Lower lobe of right lung (tissue), 2 donors: ENCODE data around the gene CCDC9. TPM values are rescaled to one million over a fixed set of nuclear protein-coding genes. Genes with fewer than 3 reads are reported as not detected.

ENCODE experiments used
- ATAC-seq, 2 donors: fragments of 200-7000 bp; cut with Tn5 transposase; one replicate each; pipeline ENCODE4 v1.9.1; 2020 to 2022; ENCODE audit warnings: mild to moderate bottlenecking in 2 of 2, moderate library complexity in 2 of 2
- DNase-seq: peaks from one replicate; pipeline ENCODE4 v3.0.0-alpha.2; 2020
- H3K27ac ChIP-seq: fragments of 200-600 bp; one replicate; pipeline ENCODE4 v1.8.0; 2022
- H3K27me3 ChIP-seq: fragments of 200-600 bp; one replicate; pipeline ENCODE4 v1.8.0; 2022; ENCODE audit warnings: low read depth
- H3K36me3 ChIP-seq: fragments of 200-600 bp; one replicate; pipeline ENCODE4 v1.8.0; 2022; ENCODE audit warnings: mild to moderate bottlenecking
- H3K4me1 ChIP-seq: fragments of 200-600 bp; one replicate; pipeline ENCODE4 v1.8.0; 2022
- H3K4me3 ChIP-seq: fragments of 200-600 bp; one replicate; pipeline ENCODE4 v1.8.0; 2022; ENCODE audit warnings: mild to moderate bottlenecking
- H3K9me3 ChIP-seq: fragments of 200-600 bp; one replicate; pipeline ENCODE4 v1.8.0; 2022
- intact Hi-C: fragments of 100-400 bp; cut with DNase I; formaldehyde crosslinking; loops from one replicate; pipeline ENCODE4 v1.11.0; 2022
- total RNA-seq: library from RNA; stranded (reverse); fragmentation: NEBNext Ultra II Directional; extraction: Animal tissue kit (Norgen Biotek cat#: 25700); gene quantifications from one replicate; pipeline ENCODE4 v1.2.1, GENCODE V29; 2021
- TF ChIP-seq, protein P1 (sequence below): fragments of 200-600 bp; IDR thresholded peaks from one replicate; pipeline ENCODE4 v1.8.0; 2022; ENCODE audit warnings: antibody characterized with exemption, mild to moderate bottlenecking
- donor health status: DM: no; HTN: yes; CAD: no; lungs with severe emphysema.

The CCDC9 gene
- total RNA-seq, 1 donor from 2014 or later: 30.7 TPM

DNA sequence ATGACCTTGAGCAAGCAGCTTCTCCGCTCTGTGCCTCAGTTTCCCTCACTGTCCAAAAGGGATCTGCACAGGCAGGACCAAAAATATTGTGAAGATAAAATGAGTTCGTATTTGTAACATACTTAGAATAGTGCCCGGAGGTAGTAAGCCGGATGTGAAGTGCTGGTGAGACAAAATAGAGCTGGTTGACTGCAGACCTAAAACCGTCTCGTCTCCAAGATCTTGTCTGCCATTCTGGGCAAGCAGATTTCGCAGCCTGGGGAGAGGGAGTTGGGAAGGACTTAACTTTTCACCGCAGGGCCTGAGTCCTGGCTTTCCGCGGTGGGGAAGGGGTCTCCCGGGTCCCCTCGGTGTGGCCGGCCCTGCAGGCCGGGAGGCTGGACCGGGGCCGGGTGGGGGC lies 17.2 kb upstream of the CCDC9 start:
- no peak for DNase-seq
- TF ChIP-seq, protein P1, sequence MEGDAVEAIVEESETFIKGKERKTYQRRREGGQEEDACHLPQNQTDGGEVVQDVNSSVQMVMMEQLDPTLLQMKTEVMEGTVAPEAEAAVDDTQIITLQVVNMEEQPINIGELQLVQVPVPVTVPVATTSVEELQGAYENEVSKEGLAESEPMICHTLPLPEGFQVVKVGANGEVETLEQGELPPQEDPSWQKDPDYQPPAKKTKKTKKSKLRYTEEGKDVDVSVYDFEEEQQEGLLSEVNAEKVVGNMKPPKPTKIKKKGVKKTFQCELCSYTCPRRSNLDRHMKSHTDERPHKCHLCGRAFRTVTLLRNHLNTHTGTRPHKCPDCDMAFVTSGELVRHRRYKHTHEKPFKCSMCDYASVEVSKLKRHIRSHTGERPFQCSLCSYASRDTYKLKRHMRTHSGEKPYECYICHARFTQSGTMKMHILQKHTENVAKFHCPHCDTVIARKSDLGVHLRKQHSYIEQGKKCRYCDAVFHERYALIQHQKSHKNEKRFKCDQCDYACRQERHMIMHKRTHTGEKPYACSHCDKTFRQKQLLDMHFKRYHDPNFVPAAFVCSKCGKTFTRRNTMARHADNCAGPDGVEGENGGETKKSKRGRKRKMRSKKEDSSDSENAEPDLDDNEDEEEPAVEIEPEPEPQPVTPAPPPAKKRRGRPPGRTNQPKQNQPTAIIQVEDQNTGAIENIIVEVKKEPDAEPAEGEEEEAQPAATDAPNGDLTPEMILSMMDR: no peak
- intact Hi-C loops: no loop called here
- Histone ChIP-seq H3K27ac (no peak overlapping the region), H3K4me1 (peaks cover 34% of the 10 kb centered on the region), H3K27me3 (peaks cover 14% of the 10 kb centered on the region), H3K9me3 (no peaks in the 10 kb centered on the region), H3K36me3 (no peaks in the 10 kb centered on the region), H3K4me3 (peak overlapping the region; percentile 34)
- ATAC-seq: no peak

DNA sequence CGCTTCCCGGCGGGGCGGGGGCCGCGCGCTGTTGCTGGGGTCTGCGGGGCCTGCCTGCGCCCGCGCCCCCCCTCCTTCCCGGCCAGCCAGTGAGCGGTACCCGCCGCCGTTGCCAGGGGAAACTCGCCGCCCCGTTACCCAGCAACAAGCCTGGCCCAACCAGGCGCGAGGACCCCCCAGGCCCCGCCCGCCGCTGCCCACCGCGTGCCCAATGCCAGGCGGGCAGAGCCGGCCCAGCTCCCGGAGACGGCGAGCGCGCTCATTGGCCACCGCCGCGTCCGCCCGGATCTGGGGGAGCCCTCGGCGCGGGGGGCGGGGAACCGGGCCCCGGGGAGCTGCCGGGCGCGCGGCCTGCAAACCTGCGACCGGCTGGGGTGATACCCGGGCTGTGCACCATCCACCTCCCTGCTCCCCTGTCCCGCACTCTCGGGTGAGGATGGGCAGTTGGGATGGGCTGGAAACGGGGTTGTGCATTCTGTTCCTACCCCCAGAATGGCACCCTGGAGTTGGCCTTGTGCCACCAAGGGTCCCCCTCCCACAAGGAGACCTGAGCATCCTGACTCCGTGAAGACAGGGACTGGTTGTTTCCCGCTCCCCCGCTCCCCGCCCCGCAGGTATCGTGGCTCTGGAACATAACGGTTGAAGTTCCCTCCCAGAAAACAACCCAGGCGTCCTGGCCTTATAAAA lies 16.6 kb upstream of the CCDC9 start:
- ATAC-seq (peak; percentile 3 to 5), DNase-seq (peak; percentile 65)
- no peaks in the 10 kb centered on the region for H3K9me3 ChIP-seq
- intact Hi-C loops: no loop called here
- H3K36me3 ChIP-seq: no peaks in the 10 kb centered on the region
- TF ChIP-seq, protein P1: no peak
- peaks cover 14% of the 10 kb centered on the region for H3K27me3 ChIP-seq
- H3K27ac ChIP-seq: no peak overlapping the region
- peaks cover 40% of the 10 kb centered on the region for H3K4me1 ChIP-seq
- H3K4me3 ChIP-seq: peak overlapping the region; percentile 34

DNA sequence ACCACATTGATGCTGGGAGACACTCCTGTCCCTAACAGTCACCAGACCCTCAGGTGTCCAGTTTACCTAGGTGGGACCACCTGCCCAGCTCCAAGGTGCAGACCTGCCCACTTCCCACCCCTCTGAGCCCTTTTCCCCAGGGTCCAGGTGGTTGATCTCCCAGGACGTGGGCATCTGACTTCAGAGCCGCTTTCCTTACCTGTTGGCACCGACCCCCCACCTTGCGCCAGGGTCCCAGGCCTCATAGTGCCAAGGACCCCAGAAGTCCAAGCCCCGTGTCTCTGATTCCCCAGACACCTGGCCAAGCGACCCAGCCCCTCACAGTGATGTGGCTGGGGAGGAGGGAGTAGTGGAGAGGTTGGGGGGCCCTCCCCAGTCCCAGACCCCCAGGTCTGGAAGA lies 15.8 kb upstream of the CCDC9 start:
- H3K27me3 ChIP-seq: peaks cover 14% of the 10 kb centered on the region
- no peak overlapping the region for H3K27ac ChIP-seq
- H3K36me3 ChIP-seq: no peaks in the 10 kb centered on the region
- no peaks in the 10 kb centered on the region for H3K9me3 ChIP-seq
- H3K4me1 ChIP-seq: peaks cover 41% of the 10 kb centered on the region
- DNase-seq (no peak), ATAC-seq (no peak)
- TF ChIP-seq, protein P1: no peak
- H3K4me3 ChIP-seq: no peak overlapping the region
- intact Hi-C loops: no loop called here

DNA sequence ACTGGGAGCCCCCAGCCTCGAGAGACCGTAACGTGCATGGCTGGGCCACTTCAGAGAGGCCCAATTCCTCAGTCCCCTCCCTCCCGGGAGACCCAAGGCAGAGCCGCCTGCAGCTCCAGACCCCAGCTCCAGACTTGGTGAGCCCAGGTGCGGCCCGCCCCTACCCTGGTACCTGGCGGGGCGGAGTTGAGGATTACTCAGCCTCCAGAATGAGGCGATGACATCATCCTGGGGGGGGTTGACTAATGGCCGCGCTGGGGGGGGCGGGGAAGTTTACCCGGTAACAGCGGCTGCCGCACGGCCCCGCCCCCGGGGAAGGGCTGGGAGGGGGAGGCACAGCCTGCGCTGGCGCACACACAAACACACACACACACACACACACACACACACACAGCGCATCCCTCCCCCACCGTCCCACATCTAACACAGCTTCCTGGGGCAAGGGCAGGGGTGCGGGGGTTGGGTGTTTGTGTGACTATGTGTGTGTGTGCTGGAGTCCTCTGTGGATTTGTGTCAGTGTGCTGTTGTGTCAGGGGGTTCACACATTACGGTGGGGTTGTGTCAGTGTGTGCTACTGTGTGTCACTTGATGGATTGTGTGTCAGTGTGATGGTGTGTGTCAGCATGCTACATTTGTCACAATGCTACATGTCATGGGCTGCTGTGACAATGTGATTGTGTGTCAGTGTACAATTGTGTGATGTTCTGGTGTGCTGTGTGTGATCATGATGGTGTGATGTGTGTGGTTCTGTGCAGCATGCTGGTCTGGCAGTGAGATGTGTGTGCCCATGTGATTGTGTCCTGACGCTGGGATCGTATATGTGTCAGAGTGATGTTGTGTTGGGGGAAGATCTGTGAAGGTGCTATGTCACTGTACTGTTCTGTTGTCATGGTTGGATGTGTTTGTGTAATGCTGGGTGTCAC lies 15.1 kb upstream of the CCDC9 start:
- Histone ChIP-seq H3K27me3 (peaks cover 14% of the 10 kb centered on the region), H3K9me3 (no peaks in the 10 kb centered on the region), H3K4me1 (peaks cover 41% of the 10 kb centered on the region), H3K36me3 (no peaks in the 10 kb centered on the region), H3K27ac (no peak overlapping the region), H3K4me3 (no peak overlapping the region)
- intact Hi-C loops: no loop called here
- TF ChIP-seq, protein P1: no peak
- DNase-seq (peak; percentile 83), ATAC-seq (peak; percentile 76 to 77)

DNA sequence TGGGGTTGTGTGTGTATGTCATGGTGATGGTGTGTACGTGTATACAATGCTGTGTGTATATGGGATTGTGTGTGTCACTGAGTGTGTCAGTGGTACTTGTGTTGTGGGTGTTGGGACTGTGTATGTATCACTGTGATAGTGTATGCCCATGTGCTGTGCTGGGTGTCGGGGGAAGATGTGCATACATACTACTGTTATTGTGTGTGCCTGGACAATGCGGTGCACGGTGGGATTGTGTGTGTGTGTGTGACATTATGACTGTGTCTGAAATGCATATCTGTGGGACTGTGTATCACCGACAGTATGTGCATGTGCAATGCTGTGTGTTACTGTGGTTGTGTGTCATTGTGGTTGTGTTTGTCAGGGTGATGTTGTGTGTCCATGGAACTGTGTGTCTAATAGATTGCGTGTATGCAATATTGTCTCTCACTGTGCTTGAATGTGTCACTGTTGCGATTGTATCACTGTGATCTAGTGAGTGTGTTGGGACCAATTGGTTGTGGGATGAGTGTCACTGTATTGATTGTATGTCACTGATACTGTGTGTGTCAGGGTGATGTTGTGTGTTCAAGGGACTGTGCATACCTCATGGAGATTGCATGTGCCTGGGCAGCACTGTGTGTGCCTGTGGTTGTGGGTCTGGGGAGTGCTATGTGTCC lies 14.3 kb upstream of the CCDC9 start:
- Histone ChIP-seq H3K27me3 (peaks cover 14% of the 10 kb centered on the region), H3K4me3 (no peak overlapping the region), H3K36me3 (no peaks in the 10 kb centered on the region), H3K9me3 (no peaks in the 10 kb centered on the region), H3K4me1 (peaks cover 41% of the 10 kb centered on the region), H3K27ac (no peak overlapping the region)
- TF ChIP-seq, protein P1: no peak
- intact Hi-C loops: no loop called here
- no peak for ATAC-seq
- no peak for DNase-seq
